Fibroblast of the aortic adventitia (primary cell): Measurements from ENCODE around the gene ACTN1. TPM values are rescaled to one million over a fixed set of nuclear protein-coding genes. Genes with fewer than 3 reads are reported as not detected.

Experiments
- DNase-seq: peaks from one replicate; pipeline ENCODE4 v3.0.0-alpha.2; 2010; ENCODE audit warnings: low read depth
- H3K4me3 ChIP-seq: 2 replicates; pipeline ENCODE4 v1.5.1; 2011; ENCODE audit warnings: low read depth, mild to moderate bottlenecking, control low read depth, low read length, moderate library complexity
- total RNA-seq: library from RNA; depleted of rRNA; stranded (reverse); fragments of >200 nt; gene quantifications from 2 replicates; pipeline ENCODE4 v1.2.3, GENCODE V29; 2012; ENCODE audit warnings: low replicate concordance
- TF ChIP-seq, protein P1 (sequence below): IDR thresholded peaks from 2 replicates; pipeline ENCODE4 v1.5.1; 2011; ENCODE audit warnings: mild to moderate bottlenecking, low read length, control low read depth, inconsistent platforms; ENCODE audit not compliant: insufficient read depth

The ACTN1 gene
- total RNA-seq, 1 donor, result 114 TPM

DNA sequence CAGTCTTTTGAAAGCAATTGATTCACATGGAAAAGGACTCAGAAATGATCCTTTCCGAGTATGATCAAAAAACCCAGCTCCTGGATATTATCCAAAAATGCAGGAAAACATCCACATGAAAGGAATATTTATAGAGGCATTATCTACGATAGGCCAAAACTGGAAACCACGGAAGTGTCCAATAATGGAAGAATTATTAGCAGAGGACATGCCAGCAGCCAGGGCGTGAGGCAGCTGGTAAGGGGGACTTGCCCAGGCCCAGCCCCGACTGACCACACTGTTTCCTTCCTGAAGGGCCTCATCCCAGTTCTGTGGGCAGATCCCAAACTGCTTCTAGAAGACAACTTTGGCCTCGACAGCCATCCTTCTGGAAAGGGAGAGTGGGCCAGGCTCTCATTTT, 20.5 kb downstream of the ACTN1 start:
- TF ChIP-seq, protein P1, sequence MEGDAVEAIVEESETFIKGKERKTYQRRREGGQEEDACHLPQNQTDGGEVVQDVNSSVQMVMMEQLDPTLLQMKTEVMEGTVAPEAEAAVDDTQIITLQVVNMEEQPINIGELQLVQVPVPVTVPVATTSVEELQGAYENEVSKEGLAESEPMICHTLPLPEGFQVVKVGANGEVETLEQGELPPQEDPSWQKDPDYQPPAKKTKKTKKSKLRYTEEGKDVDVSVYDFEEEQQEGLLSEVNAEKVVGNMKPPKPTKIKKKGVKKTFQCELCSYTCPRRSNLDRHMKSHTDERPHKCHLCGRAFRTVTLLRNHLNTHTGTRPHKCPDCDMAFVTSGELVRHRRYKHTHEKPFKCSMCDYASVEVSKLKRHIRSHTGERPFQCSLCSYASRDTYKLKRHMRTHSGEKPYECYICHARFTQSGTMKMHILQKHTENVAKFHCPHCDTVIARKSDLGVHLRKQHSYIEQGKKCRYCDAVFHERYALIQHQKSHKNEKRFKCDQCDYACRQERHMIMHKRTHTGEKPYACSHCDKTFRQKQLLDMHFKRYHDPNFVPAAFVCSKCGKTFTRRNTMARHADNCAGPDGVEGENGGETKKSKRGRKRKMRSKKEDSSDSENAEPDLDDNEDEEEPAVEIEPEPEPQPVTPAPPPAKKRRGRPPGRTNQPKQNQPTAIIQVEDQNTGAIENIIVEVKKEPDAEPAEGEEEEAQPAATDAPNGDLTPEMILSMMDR, result no peak
- H3K4me3 ChIP-seq, result no peak overlapping the region

DNA sequence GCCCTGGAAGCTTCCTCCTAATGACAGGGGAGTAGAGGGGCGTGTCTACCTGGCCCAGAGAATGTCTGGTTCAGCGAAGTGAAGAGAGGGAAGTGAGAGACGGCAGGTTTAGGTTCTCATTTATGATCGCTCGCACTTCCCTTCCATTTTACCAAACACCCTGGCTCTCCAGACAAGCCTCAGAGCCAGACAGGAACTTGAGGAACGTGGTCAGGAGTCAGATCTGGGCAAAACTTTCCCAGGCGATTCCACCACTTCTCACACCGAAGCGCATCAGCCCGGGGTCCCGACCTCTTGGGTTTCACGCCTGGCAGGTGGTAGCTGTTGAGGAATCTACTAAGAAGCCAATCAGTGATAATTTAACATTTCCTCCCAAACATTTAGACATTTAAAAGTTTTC, 21.3 kb downstream of the ACTN1 start:
- TF ChIP-seq, protein P1, result no peak
- H3K4me3 ChIP-seq, result no peak overlapping the region
- DNase-seq, result no peak

More for the DNA sequence above, 20.5 kb downstream of the ACTN1 start:
- DNase-seq, result peak; percentile 63

DNA sequence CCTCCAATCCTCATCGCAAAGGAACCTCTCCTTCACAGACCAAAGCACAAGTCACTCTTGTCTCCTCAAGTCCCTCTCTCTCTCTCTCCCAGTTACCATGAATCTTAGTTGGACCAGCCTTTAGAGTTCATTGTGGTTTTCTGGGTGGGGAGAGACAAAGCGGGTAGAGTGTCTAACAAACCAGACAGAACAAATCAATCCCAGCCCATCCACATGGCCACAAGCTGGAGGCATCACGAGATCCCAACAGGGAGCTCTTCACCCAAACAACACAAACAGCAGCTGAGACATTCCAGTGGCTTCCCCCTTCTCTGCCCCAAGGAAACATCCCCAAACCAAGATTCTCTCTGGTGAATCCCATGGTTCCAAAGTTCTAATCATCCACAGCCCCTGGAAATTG, 22.4 kb downstream of the ACTN1 start:
- no peak for DNase-seq
- TF ChIP-seq, protein P1, result no peak

DNA sequence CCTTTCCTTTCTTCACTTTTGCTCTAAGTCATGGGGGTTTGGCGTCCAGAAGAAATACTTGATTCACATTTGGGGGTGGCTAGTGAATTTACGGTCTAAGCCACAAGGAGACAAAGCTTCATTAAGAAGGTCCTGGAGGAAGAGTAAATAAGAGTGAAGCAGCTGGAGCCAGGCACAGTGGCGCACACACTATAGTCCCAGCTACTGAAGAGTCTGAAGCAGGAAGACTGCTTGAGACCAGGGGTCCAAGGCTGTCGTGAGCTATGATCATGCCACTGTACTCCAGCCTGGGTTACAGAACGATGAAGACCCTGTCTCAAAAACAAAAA, 23.3 kb downstream of the ACTN1 start:
- no peak for DNase-seq
- TF ChIP-seq, protein P1, result no peak
- no peak overlapping the region for H3K4me3 ChIP-seq

More for the DNA sequence above, 22.4 kb downstream of the ACTN1 start:
- H3K4me3 ChIP-seq, result no peak overlapping the region

DNA sequence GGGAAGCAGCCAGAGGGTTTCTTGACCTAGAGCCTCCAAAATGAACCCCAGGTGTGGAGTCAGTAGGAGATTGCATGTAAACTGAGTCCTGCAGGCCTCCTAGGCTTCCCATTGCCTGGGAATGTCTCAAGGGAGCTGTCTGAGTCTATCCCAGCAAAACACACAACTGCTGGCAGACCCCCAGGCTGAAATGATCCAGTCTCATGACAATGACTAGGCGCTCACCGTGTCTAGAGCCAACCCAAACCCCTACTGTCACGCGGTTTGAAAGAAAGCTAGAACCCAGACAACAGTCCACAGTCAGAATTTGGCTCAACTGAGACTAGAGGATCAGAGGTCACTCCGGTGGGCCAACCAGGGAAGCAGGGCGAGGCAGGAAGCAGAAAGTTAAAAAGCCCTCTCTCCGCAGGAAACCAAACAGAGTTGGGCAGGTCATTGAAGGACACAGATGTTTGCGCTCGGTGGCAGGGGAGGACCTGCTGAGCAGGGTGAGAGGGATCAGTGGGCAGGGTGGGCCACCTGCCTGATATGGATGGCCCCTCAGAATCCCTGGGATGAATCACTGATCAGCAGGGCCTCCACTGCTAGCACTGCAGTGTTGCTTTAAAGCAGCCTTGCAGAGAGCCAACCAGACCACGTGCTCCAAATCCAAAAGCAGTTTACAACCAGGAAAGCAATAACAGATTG, 23.8 kb downstream of the ACTN1 start:
- DNase-seq, result no peak
- TF ChIP-seq, protein P1, result no peak
- no peak overlapping the region for H3K4me3 ChIP-seq

DNA sequence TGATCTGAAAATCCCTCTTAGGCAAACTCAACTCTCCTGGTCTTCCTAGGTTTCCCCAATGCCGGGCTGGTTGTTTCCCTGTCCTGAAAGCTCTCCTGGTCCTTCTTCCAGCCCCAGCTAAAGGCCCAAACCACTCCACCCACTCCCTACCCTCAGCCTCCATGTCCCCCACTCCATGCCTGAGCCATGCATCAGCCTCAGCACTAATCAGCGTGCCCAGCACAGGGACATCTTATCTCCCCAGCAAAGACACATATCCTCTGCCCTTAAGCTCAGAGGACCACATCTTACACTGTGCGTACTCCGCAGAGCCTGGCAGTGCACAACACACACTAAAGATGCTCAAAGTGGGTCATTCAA, 25.9 kb downstream of the ACTN1 start:
- DNase-seq, result no peak
- H3K4me3 ChIP-seq, result peak overlapping the region; percentile 22
- TF ChIP-seq, protein P1, result no peak
